Fibroblast of lung (primary cell): ENCODE measurements around the gene LTN1. TPM values are rescaled to one million over a fixed set of nuclear protein-coding genes. Genes with fewer than 3 reads are reported as not detected.

ENCODE experiments used
- DNase-seq, 2 donors: peaks; one replicate each; pipeline versions ENCODE4 v3.0.0 to v3.0.0-alpha.2; 2010; ENCODE audit warnings: low read depth in 2 of 2
- H2AFZ ChIP-seq: 2 replicates; pipeline ENCODE4 v1.5.1; 2012; ENCODE audit warnings: low read length, control low read depth, inconsistent platforms
- H3K27ac ChIP-seq: 2 replicates; pipeline ENCODE4 v1.5.1; 2011; ENCODE audit warnings: low read length, control low read depth; ENCODE audit not compliant: insufficient read depth
- H3K27me3 ChIP-seq: 2 replicates; pipeline ENCODE4 v1.5.1; 2011; ENCODE audit warnings: mild to moderate bottlenecking, low read length; ENCODE audit not compliant: control insufficient read depth, insufficient read depth
- H3K36me3 ChIP-seq: 2 replicates; pipeline ENCODE4 v1.5.1; 2011; ENCODE audit warnings: low read length; ENCODE audit not compliant: control insufficient read depth, insufficient read depth
- H3K4me1 ChIP-seq: 2 replicates; pipeline ENCODE4 v1.5.1; 2011; ENCODE audit warnings: low read length; ENCODE audit not compliant: control insufficient read depth, insufficient read depth; ENCODE audit errors: extremely low read depth
- H3K4me2 ChIP-seq: 2 replicates; pipeline ENCODE4 v1.5.1; 2011; ENCODE audit warnings: low read length, control low read depth; ENCODE audit not compliant: insufficient read depth; ENCODE audit errors: extremely low read depth
- H3K4me3 ChIP-seq, 4 experiments: fragments of 200-600 bp in 1 of 4; sonication (generic) in 1 of 4; replicated peaks in 1 of 4; 2 replicates each; pipeline ENCODE4 v1.5.1; 2011 to 2016; ENCODE audit warnings: low read length in 4 of 4, low read depth in 3 of 4, mild to moderate bottlenecking in 3 of 4, control low read depth in 2 of 4, inconsistent platforms in 1 of 4, mixed read lengths in 1 of 4; ENCODE audit not compliant: insufficient read depth in 1 of 4; ENCODE audit errors: control extremely low read depth in 1 of 4
- H3K79me2 ChIP-seq: 2 replicates; pipeline ENCODE4 v1.5.1; 2012; ENCODE audit warnings: mild to moderate bottlenecking, low read length, inconsistent platforms; ENCODE audit not compliant: control insufficient read depth, insufficient read depth
- H3K9ac ChIP-seq: 2 replicates; pipeline ENCODE4 v1.5.1; 2011; ENCODE audit warnings: mild to moderate bottlenecking, low read length, control low read depth; ENCODE audit not compliant: insufficient read depth
- H3K9me3 ChIP-seq: 2 replicates; pipeline ENCODE4 v1.5.1; 2012; ENCODE audit warnings: low read depth, low read length; ENCODE audit not compliant: control insufficient read depth, insufficient read depth
- H4K20me1 ChIP-seq: 2 replicates; pipeline ENCODE4 v1.5.1; 2011; ENCODE audit warnings: low read length; ENCODE audit not compliant: control insufficient read depth, insufficient read depth; ENCODE audit errors: extremely low read depth
- EZH2 ChIP-seq: IDR thresholded peaks from 2 replicates; pipeline ENCODE4 v1.5.1; 2012; ENCODE audit warnings: low read length, control low read depth, mild to moderate bottlenecking; ENCODE audit errors: missing control alignments
- polyA plus RNA-seq, 2 donors: library from polyadenylated mRNA; depleted of rRNA in 1 of 2; stranded (reverse) in 1 of 2; unstranded in 1 of 2; fragments of >200 nt; gene quantifications; 2 replicates each; pipeline ENCODE4 v1.2.1, GENCODE V29; 2011 to 2012; ENCODE audit warnings: missing spikeins in 1 of 2
- total RNA-seq: library from RNA; depleted of rRNA; stranded (reverse); fragments of >200 nt; gene quantifications from 2 replicates; pipeline ENCODE4 v1.2.1, GENCODE V29; 2014
- TF ChIP-seq, protein P1 (sequence below), 2 donors: IDR thresholded peaks in 1 of 2; conservative IDR thresholded peaks in 1 of 2; 1 replicate in 1 of 2; 2 replicates in 1 of 2; pipeline ENCODE4 v1.5.1; 2011 to 2012; ENCODE audit warnings: low read length in 2 of 2, control low read depth in 1 of 2, inconsistent platforms in 1 of 2, low read depth in 1 of 2, mild to moderate bottlenecking in 1 of 2

LTN1 gene
- total and polyA plus RNA-seq, 2 donors (not counting 1 experiment from before 2014, with no cell fraction given) = 12.6 to 22.3 TPM

- TF ChIP-seq, protein P1, sequence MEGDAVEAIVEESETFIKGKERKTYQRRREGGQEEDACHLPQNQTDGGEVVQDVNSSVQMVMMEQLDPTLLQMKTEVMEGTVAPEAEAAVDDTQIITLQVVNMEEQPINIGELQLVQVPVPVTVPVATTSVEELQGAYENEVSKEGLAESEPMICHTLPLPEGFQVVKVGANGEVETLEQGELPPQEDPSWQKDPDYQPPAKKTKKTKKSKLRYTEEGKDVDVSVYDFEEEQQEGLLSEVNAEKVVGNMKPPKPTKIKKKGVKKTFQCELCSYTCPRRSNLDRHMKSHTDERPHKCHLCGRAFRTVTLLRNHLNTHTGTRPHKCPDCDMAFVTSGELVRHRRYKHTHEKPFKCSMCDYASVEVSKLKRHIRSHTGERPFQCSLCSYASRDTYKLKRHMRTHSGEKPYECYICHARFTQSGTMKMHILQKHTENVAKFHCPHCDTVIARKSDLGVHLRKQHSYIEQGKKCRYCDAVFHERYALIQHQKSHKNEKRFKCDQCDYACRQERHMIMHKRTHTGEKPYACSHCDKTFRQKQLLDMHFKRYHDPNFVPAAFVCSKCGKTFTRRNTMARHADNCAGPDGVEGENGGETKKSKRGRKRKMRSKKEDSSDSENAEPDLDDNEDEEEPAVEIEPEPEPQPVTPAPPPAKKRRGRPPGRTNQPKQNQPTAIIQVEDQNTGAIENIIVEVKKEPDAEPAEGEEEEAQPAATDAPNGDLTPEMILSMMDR (conservative IDR thresholded peaks at IDR 0.05 in 1 of 2, IDR thresholded peaks at IDR 0.05 in 1 of 2; ENCODE audit: low read depth in 1 of 2, low read length in 2 of 2) = no peak
- TF ChIP-seq EZH2 = no peak
- Histone ChIP-seq H3K9ac (no peak overlapping the region), H3K4me2 (no peak overlapping the region), H4K20me1 (no peaks in the 10 kb centered on the region), H2AFZ (no peak overlapping the region), H3K36me3 (peaks cover 17% of the 10 kb centered on the region), H3K27me3 (no peaks in the 10 kb centered on the region), H3K27ac (no peak overlapping the region), H3K4me3 (no peak overlapping the region), H3K79me2 (peaks cover 3% of the 10 kb centered on the region), H3K4me1 (no peaks in the 10 kb centered on the region), H3K9me3 (no peaks in the 10 kb centered on the region)
- no peak for DNase-seq
These were observed 40.6 kb upstream of the LTN1 start for GRCh38 chr21:29033301-29033700.

DNA sequence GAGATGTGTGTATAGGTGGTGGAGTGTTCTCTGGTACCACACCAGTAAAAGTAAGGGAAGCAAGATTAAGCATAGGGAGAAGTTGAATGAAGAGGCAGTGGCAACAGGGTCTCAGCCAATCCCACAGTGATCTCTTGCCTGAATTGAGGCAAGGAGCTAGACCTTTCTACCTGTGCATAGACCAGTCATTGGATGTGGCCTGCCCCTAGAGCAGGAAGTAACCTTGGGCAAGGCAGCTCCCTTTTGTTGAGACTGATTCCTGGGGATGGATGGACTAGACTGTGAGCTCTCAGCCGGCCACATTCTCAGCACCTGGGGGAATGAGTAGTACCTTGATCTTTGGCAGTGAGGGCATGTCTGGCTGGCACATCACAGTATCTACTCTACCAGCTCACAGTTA lies 38.2 kb upstream of the LTN1 start:
- no peak for TF ChIP-seq EZH2
- TF ChIP-seq, protein P1 (conservative IDR thresholded peaks at IDR 0.05 in 1 of 2, IDR thresholded peaks at IDR 0.05 in 1 of 2; ENCODE audit: low read depth in 1 of 2, low read length in 2 of 2) = no peak
- peaks cover 11% of the 10 kb centered on the region for H3K36me3 ChIP-seq
- no peaks in the 10 kb centered on the region for H3K9me3 ChIP-seq
- H3K9ac ChIP-seq = no peak overlapping the region
- no peak for DNase-seq
- H4K20me1 ChIP-seq = no peaks in the 10 kb centered on the region
- H2AFZ ChIP-seq = no peak overlapping the region
- no peak overlapping the region for H3K27ac ChIP-seq
- H3K79me2 ChIP-seq = peaks cover 24% of the 10 kb centered on the region
- no peak overlapping the region for H3K4me3 ChIP-seq
- H3K4me1 ChIP-seq = peaks cover 3% of the 10 kb centered on the region
- no peaks in the 10 kb centered on the region for H3K27me3 ChIP-seq
- H3K4me2 ChIP-seq = no peak overlapping the region

- Histone ChIP-seq H3K79me2 (peaks cover 35% of the 10 kb centered on the region), H3K4me1 (peaks cover 5% of the 10 kb centered on the region), H3K27me3 (no peaks in the 10 kb centered on the region)
These were observed 36.8 kb upstream of the LTN1 start for GRCh38 chr21:29029524-29029923.

More at GRCh38 chr21:29029524-29029923, 36.8 kb upstream of the LTN1 start:
- peaks cover 11% of the 10 kb centered on the region for H3K36me3 ChIP-seq
- DNase-seq = no peak
- H4K20me1 ChIP-seq = no peaks in the 10 kb centered on the region
- H3K4me2 ChIP-seq = no peak overlapping the region
- H2AFZ ChIP-seq = no peak overlapping the region
- H3K9ac ChIP-seq = no peak overlapping the region
- TF ChIP-seq, protein P1 (conservative IDR thresholded peaks at IDR 0.05 in 1 of 2, IDR thresholded peaks at IDR 0.05 in 1 of 2; ENCODE audit: low read depth in 1 of 2, low read length in 2 of 2) = no peak
- TF ChIP-seq EZH2 = no peak
- H3K4me3 ChIP-seq = no peak overlapping the region
- no peaks in the 10 kb centered on the region for H3K9me3 ChIP-seq
- no peak overlapping the region for H3K27ac ChIP-seq
